Transverse colon (tissue), 4 donors: ENCODE measurements around the gene PCCA.

Experiments
- EP300 ChIP-seq: sonication (generic); formaldehyde crosslinking; IDR thresholded peaks from one replicate; pipeline ENCODE4 v1.6.1; 2017; ENCODE audit warnings: antibody characterized with exemption, low read depth
- POLR2A ChIP-seq: fragments of 450-650 bp; IDR thresholded peaks from one replicate; pipeline ENCODE4 v1.6.1; 2016; ENCODE audit warnings: antibody characterized with exemption, mild to moderate bottlenecking, moderate library complexity
- POLR2AphosphoS5 ChIP-seq, 3 donors: sonication (generic); formaldehyde crosslinking; IDR thresholded peaks; one replicate each; pipeline ENCODE4 v1.6.1; 2016; ENCODE audit warnings: antibody characterized with exemption in 3 of 3
- TF ChIP-seq, protein P1 (sequence below), 5 experiments: fragments of 200-600 bp in 3 of 5; fragments of 450-650 bp in 2 of 5; sonication (generic) in 3 of 5; IDR thresholded peaks; 1 replicate in 2 of 5; 2 replicates in 3 of 5; pipeline ENCODE4 v1.5.1; 2016 to 2017; ENCODE audit warnings: antibody characterized with exemption in 5 of 5, inconsistent platforms in 3 of 5, mild to moderate bottlenecking in 2 of 5, moderate library complexity in 1 of 5

DNA sequence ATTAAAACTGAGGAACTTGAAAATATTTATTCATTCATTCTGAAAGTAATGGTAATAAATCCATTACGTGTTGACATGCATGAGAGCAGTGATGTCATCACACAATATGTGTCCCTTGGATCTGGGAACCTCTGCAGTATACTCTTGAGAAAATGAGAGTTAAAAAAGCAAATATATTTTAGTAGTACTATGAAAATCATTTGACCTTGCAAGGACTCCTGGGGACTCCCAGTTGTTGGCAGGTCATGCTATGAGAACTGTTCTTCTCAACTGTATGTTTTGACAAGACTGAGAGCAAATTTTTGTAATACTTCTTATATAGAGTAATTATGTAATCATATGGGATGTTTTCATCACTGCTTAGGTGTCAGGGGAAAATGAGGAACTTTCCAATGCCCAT is 249.4 kb downstream of the PCCA start:
- TF ChIP-seq, protein P1, sequence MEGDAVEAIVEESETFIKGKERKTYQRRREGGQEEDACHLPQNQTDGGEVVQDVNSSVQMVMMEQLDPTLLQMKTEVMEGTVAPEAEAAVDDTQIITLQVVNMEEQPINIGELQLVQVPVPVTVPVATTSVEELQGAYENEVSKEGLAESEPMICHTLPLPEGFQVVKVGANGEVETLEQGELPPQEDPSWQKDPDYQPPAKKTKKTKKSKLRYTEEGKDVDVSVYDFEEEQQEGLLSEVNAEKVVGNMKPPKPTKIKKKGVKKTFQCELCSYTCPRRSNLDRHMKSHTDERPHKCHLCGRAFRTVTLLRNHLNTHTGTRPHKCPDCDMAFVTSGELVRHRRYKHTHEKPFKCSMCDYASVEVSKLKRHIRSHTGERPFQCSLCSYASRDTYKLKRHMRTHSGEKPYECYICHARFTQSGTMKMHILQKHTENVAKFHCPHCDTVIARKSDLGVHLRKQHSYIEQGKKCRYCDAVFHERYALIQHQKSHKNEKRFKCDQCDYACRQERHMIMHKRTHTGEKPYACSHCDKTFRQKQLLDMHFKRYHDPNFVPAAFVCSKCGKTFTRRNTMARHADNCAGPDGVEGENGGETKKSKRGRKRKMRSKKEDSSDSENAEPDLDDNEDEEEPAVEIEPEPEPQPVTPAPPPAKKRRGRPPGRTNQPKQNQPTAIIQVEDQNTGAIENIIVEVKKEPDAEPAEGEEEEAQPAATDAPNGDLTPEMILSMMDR (IDR thresholded peaks at IDR 0.05), result no peak
- TF ChIP-seq POLR2AphosphoS5 (IDR thresholded peaks at IDR 0.05) (no peak), POLR2A (no peak), EP300 (no peak)
